HUES64 (cell line): Measurements from ENCODE around the gene SMYD3.
"Not testable (repeated sequence)": the region's sequence is repeated elsewhere in the genome, so short reads cannot be mapped to it uniquely, and the experiment has no call there.

ENCODE experiments used
- H3K27ac ChIP-seq: 2 replicates; pipeline ENCODE4 v1.7.0; 2013; ENCODE audit warnings: low read depth, low read length, inconsistent platforms
- H3K27me3 ChIP-seq: 2 replicates; pipeline ENCODE4 v1.6.1; 2013; ENCODE audit warnings: mild to moderate bottlenecking, low read length; ENCODE audit not compliant: insufficient read depth
- H3K36me3 ChIP-seq: 2 replicates; pipeline ENCODE4 v1.6.1; 2013; ENCODE audit warnings: mild to moderate bottlenecking, low read length; ENCODE audit not compliant: insufficient read depth
- H3K4me1 ChIP-seq: 2 replicates; pipeline ENCODE4 v1.6.1; 2013; ENCODE audit warnings: mild to moderate bottlenecking, low read length, moderate library complexity; ENCODE audit not compliant: insufficient read depth
- H3K4me3 ChIP-seq: 2 replicates; pipeline ENCODE4 v1.5.1; 2013; ENCODE audit warnings: mild to moderate bottlenecking, low read length, moderate library complexity
- H3K9ac ChIP-seq: 2 replicates; pipeline ENCODE4 v1.6.1; 2013; ENCODE audit warnings: mild to moderate bottlenecking, low read depth, low read length
- H3K9me3 ChIP-seq: 2 replicates; pipeline ENCODE4 v1.6.1; 2013; ENCODE audit warnings: low read depth, low read length; ENCODE audit not compliant: insufficient read depth
- WGBS: fragments of 150-250, 120-280 bp; methylation state at CpG from one replicate; pipeline ENCODE4 v1.1.7; 2013; ENCODE audit warnings: missing lambda C conversion rate; 5-methylcytosine and 5-hydroxymethylcytosine counted together

The SMYD3 gene

GRCh38 chr1:245718123-245718522 lies 789.0 kb downstream of the SMYD3 start:
- no peaks in the 10 kb centered on the region for H3K9me3 ChIP-seq
- no peaks in the 10 kb centered on the region for H3K36me3 ChIP-seq
- 88% methylated on average over 3 of the region's 3 CpGs for WGBS
- H3K27ac ChIP-seq, result no peak overlapping the region
- H3K27me3 ChIP-seq, result no peaks in the 10 kb centered on the region
- no peak overlapping the region for H3K4me3 ChIP-seq
- H3K9ac ChIP-seq, result no peak overlapping the region
- H3K4me1 ChIP-seq, result no peaks in the 10 kb centered on the region

DNA sequence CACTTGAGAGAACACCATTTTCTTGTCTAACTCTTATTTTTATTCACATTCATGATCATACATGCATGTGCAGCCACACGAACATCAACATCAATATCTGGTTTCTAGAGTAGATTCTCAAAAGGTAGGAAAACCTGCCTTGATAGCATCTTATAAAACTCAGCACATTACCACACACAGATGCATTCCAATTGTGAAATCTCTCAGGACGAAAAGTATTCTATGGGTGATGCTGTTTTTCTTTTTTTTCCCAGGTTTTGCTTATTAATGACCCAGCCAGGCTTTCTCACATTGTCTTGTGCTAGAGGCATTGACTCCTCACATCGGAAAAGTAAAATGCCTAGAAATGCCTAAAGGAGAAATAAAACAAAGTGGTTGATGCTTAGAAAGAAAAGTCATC lies 789.5 kb downstream of the SMYD3 start:
- H3K36me3 ChIP-seq, result no peaks in the 10 kb centered on the region
- H3K27me3 ChIP-seq, result no peaks in the 10 kb centered on the region
- WGBS, result 92% methylated on average over 3 of the region's 3 CpGs
- no peak overlapping the region for H3K4me3 ChIP-seq
- no peaks in the 10 kb centered on the region for H3K9me3 ChIP-seq
- H3K9ac ChIP-seq, result no peak overlapping the region
- H3K27ac ChIP-seq, result no peak overlapping the region
- H3K4me1 ChIP-seq, result no peaks in the 10 kb centered on the region

DNA sequence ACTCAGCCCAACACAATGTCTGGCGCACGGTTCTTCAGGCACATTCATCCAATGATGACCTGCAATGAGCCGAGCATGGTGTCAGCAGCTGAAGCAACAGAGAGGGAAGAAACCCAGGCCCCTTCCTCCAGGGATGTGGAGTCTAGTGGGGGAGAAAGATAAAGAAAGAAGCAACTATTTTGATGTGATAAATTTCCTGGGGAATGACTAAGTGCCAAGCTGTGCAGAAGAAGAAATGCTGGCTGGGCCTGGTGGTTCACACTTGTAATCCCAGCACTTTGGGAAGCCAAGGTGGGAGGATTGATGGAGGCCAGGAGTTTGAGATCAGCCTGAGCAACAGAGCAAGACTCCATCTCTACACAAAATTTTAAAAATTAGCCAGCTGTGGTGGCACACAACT lies 790.5 kb downstream of the SMYD3 start:
- Histone ChIP-seq H3K9me3 (no peaks in the 10 kb centered on the region), H3K27ac (no peak overlapping the region), H3K9ac (no peak overlapping the region), H3K27me3 (no peaks in the 10 kb centered on the region), H3K4me1 (no peaks in the 10 kb centered on the region), H3K4me3 (no peak overlapping the region), H3K36me3 (no peaks in the 10 kb centered on the region)
- 86% methylated on average over 3 of the region's 3 CpGs for WGBS

GRCh38 chr1:245715970-245716369 lies 791.1 kb downstream of the SMYD3 start:
- Histone ChIP-seq H3K4me3 (no peak overlapping the region), H3K27me3 (no peaks in the 10 kb centered on the region), H3K9ac (no peak overlapping the region), H3K36me3 (no peaks in the 10 kb centered on the region), H3K27ac (no peak overlapping the region), H3K4me1 (no peaks in the 10 kb centered on the region), H3K9me3 (no peaks in the 10 kb centered on the region)
- 88% methylated on average over 1 of the region's 1 CpG for WGBS

DNA sequence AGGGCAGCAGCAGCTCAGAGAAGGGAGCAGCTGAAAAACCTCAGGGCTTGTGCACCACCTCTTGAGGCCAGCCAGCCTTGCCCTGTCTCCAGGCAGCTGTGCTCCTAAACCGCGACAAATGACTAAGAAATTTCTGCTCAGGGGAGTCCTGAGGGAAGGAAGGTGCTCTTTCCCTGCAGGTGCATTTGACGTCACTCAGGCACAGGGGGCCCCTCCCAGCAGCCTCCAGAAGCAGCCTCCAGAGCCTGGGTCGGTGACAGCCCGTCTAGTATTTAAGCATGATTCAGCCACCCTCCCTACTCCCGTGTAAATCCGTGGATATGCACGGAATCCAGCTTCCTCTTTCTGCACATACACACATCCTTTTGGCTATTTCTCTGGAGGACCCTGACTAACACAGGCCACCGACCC lies 791.8 kb downstream of the SMYD3 start:
- no peak overlapping the region for H3K27ac ChIP-seq
- WGBS, result 89% methylated on average over 9 of the region's 9 CpGs
- no peaks in the 10 kb centered on the region for H3K36me3 ChIP-seq

GRCh38 chr1:245714027-245714426 lies 793.1 kb downstream of the SMYD3 start:
- not testable (repeated sequence) for H3K4me1 ChIP-seq, H3K9ac ChIP-seq, H3K9me3 ChIP-seq, H3K27me3 ChIP-seq, H3K36me3 ChIP-seq, H3K4me3 ChIP-seq, H3K27ac ChIP-seq
- WGBS, result 93% methylated on average over 3 of the region's 3 CpGs

More for the DNA sequence above, 791.8 kb downstream of the SMYD3 start:
- Histone ChIP-seq H3K4me3 (no peak overlapping the region), H3K9ac (no peak overlapping the region), H3K27me3 (no peaks in the 10 kb centered on the region), H3K9me3 (no peaks in the 10 kb centered on the region), H3K4me1 (no peaks in the 10 kb centered on the region)

GRCh38 chr1:245710961-245711903 lies 795.8 kb downstream of the SMYD3 start:
- H3K9me3 ChIP-seq, result no peaks in the 10 kb centered on the region
- WGBS, result 77% methylated on average over 30 of the region's 30 CpGs
- no peak overlapping the region for H3K9ac ChIP-seq
- H3K36me3 ChIP-seq, result no peaks in the 10 kb centered on the region
- H3K27me3 ChIP-seq, result no peaks in the 10 kb centered on the region
- no peaks in the 10 kb centered on the region for H3K4me1 ChIP-seq
- no peak overlapping the region for H3K4me3 ChIP-seq
- no peak overlapping the region for H3K27ac ChIP-seq

GRCh38 chr1:245707941-245708340 lies 799.1 kb downstream of the SMYD3 start:
- Histone ChIP-seq H3K27ac (no peak overlapping the region), H3K4me1 (0 out of 2 replicates have a peak, but pooled peaks cover 6% of the 10 kb centered on the region), H3K27me3 (no peaks in the 10 kb centered on the region), H3K4me3 (no peak overlapping the region), H3K9ac (no peak overlapping the region), H3K36me3 (no peaks in the 10 kb centered on the region), H3K9me3 (no peaks in the 10 kb centered on the region)
- 90% methylated on average over 5 of the region's 5 CpGs for WGBS

DNA sequence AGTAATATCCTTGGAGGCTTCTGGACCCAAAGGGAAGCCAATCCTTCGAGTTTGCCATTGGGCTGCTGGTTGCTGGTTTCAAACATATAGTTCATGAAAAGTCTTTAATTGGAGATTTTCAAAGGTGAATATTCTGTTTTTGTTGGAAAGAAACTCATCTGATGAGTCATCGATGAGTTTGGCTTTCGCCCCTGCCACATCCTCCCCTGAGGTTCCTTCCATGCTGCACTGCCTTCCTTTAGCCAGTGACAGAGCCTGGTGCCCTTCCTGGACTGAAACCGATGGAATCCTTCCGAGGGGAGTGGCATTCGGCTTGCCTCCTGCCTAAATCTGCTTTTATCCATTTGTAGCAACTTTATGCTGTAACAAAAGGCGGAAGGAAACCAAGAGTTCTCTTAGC lies 802.3 kb downstream of the SMYD3 start:
- 0 out of 2 replicates have a peak, but pooled peaks cover 6% of the 10 kb centered on the region for H3K4me1 ChIP-seq
- WGBS, result 97% methylated on average over 7 of the region's 7 CpGs
- no peak overlapping the region for H3K27ac ChIP-seq
- no peaks in the 10 kb centered on the region for H3K9me3 ChIP-seq
- H3K27me3 ChIP-seq, result no peaks in the 10 kb centered on the region
- H3K4me3 ChIP-seq, result no peak overlapping the region
- no peaks in the 10 kb centered on the region for H3K36me3 ChIP-seq
- no peak overlapping the region for H3K9ac ChIP-seq

DNA sequence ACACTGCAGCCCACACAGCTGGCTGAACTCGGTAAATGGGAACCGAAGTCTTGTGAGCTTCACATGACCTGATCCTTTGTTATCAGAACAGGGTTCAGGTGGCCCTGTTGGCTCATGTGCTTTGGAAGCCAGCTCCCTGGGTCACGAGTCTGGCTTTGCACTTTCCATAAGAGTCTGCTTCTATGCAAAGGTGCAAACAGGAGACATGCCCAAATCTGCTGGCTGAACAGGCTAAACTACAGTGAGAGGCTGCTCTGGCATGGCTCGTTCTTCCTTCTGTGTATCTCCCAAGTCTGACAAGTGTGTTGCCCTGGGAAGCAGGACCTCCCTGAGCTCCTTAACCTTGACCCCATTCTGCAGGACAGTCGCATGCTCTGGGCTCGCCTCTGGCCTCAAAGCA lies 802.7 kb downstream of the SMYD3 start:
- Histone ChIP-seq H3K27me3 (no peaks in the 10 kb centered on the region), H3K36me3 (no peaks in the 10 kb centered on the region), H3K4me3 (no peak overlapping the region), H3K27ac (no peak overlapping the region), H3K9me3 (no peaks in the 10 kb centered on the region), H3K9ac (no peak overlapping the region), H3K4me1 (0 out of 2 replicates have a peak, but pooled peaks cover 6% of the 10 kb centered on the region)
- 95% methylated on average over 6 of the region's 6 CpGs for WGBS

DNA sequence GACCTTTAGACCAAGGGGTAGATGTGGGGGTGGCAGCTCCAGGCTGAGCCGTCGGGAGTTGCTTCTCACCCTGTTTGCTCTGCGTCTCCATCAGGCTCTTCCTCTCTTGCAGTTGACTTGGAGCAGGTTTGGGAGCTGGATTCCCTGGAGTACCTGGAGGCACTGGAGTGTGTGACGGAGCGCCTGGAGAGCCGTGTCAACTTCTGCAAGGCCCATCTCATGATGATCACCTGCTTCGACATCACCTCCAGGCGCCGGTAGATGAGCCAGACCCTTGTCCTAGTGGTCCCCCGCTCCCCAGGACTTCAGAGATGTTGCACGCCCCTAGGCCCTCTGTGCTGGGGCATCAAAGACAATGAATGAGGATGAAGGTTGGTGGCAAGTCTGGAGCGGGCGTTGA lies 804.7 kb downstream of the SMYD3 start:
- Histone ChIP-seq H3K4me3 (no peak overlapping the region), H3K4me1 (0 out of 2 replicates have a peak, but pooled peaks cover 6% of the 10 kb centered on the region), H3K9me3 (no peaks in the 10 kb centered on the region), H3K27ac (no peak overlapping the region), H3K27me3 (no peaks in the 10 kb centered on the region), H3K9ac (no peak overlapping the region), H3K36me3 (no peaks in the 10 kb centered on the region)
- WGBS, result 95% methylated on average over 13 of the region's 13 CpGs
